HG03064 (cell line): Measurements from ENCODE around the gene GPR18.
"Not testable (repeated sequence)": the region's sequence is repeated elsewhere in the genome, so short reads cannot be mapped to it uniquely, and the experiment has no call there.

Experiments
- ATAC-seq: cut with Tn5 transposase; IDR thresholded peaks from one replicate; pipeline ENCODE4 v1.9.1; 2021; ENCODE audit warnings: low read depth; ENCODE audit not compliant: unreplicated experiment

GPR18 gene

GRCh38 chr13:99237981-99238662 is 20.1 kb downstream of the GPR18 start:
- peak; percentile 65 for ATAC-seq

- no peak for ATAC-seq
These were observed 26.5 kb downstream of the GPR18 start for GRCh38 chr13:99231721-99232120.

GRCh38 chr13:99230991-99231390 is 27.2 kb downstream of the GPR18 start:
- no peak for ATAC-seq

- not testable (repeated sequence) for ATAC-seq
These were observed 27.6 kb downstream of the GPR18 start for GRCh38 chr13:99230588-99230987.

- ATAC-seq = peak; percentile 81
These were observed 29.2 kb downstream of the GPR18 start for GRCh38 chr13:99228737-99229691.

GRCh38 chr13:99227909-99228688 is 30.1 kb downstream of the GPR18 start:
- no peak for ATAC-seq

GRCh38 chr13:99227331-99227900 is 30.8 kb downstream of the GPR18 start:
- no peak for ATAC-seq

- ATAC-seq = no peak
These were observed 31.7 kb downstream of the GPR18 start for GRCh38 chr13:99226513-99226912.

- no peak for ATAC-seq
These were observed 33.1 kb downstream of the GPR18 start for GRCh38 chr13:99225078-99225477.

GRCh38 chr13:99224021-99224420 is 34.2 kb downstream of the GPR18 start:
- ATAC-seq = no peak

- ATAC-seq = no peak
These were observed 34.6 kb downstream of the GPR18 start for GRCh38 chr13:99223587-99223986.

GRCh38 chr13:99221567-99222239 is 36.5 kb downstream of the GPR18 start:
- ATAC-seq = no peak

- ATAC-seq = no peak
These were observed 37.8 kb downstream of the GPR18 start for GRCh38 chr13:99220199-99220935.

- ATAC-seq = peak; percentile 68
These were observed 39.2 kb downstream of the GPR18 start for GRCh38 chr13:99218969-99219368.

GRCh38 chr13:99218545-99218944 is 39.6 kb downstream of the GPR18 start:
- no peak for ATAC-seq

- ATAC-seq = no peak
These were observed 40.1 kb downstream of the GPR18 start for GRCh38 chr13:99218126-99218525.

- no peak for ATAC-seq
These were observed 40.6 kb downstream of the GPR18 start for GRCh38 chr13:99217461-99218110.

GRCh38 chr13:99215184-99215830 is 42.9 kb downstream of the GPR18 start:
- ATAC-seq = no peak
